ENCODE results near the gene CTSL.

The CTSL gene

DNA sequence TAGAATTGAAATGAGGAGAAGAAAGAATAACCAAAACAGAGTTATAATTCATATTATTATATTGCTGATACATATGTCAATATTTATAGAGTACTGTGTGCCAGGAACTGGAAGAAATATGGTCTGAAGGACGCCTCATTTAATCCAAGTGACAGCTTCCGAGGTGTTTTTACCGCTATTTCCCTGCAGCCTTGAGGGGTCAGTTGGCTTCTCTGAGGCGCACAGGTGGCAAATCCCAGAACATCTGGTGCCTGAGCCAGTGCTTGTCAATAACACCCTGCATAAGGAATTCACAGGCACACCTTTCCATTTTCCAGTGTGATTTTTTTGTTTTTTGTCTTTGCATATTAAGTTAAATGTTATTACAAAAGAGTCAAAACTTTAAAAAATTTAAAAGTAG is 43.3 kb upstream of the CTSL start:
- H3K27me3 ChIP-seq (ENCODE audit: insufficient read depth, low read length) = no peaks in the 10 kb centered on the region
- no peaks in the 10 kb centered on the region for H3K36me3 ChIP-seq (ENCODE audit: insufficient read depth, low read length)
- no peaks in the 10 kb centered on the region for H3F3A ChIP-seq (ENCODE audit: insufficient read depth, low read length)
- H3K9me3 ChIP-seq (ENCODE audit: low read length) = no peaks in the 10 kb centered on the region
- no peak overlapping the region for H2AFZ ChIP-seq (ENCODE audit: low read length)
- H3K4me3 ChIP-seq (ENCODE audit: low read depth, low read length, poor library complexity, severe bottlenecking) = no peak overlapping the region
- TF ChIP-seq, protein P1, sequence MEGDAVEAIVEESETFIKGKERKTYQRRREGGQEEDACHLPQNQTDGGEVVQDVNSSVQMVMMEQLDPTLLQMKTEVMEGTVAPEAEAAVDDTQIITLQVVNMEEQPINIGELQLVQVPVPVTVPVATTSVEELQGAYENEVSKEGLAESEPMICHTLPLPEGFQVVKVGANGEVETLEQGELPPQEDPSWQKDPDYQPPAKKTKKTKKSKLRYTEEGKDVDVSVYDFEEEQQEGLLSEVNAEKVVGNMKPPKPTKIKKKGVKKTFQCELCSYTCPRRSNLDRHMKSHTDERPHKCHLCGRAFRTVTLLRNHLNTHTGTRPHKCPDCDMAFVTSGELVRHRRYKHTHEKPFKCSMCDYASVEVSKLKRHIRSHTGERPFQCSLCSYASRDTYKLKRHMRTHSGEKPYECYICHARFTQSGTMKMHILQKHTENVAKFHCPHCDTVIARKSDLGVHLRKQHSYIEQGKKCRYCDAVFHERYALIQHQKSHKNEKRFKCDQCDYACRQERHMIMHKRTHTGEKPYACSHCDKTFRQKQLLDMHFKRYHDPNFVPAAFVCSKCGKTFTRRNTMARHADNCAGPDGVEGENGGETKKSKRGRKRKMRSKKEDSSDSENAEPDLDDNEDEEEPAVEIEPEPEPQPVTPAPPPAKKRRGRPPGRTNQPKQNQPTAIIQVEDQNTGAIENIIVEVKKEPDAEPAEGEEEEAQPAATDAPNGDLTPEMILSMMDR (IDR thresholded peaks at IDR 0.05; ENCODE audit: low read length) = no peak
- TF ChIP-seq EZH2 (IDR thresholded peaks at IDR 0.05; ENCODE audit: borderline replicate concordance, low read length) = no peak
- H3K9ac ChIP-seq (ENCODE audit: low read length) = no peak overlapping the region
- H3K79me2 ChIP-seq (ENCODE audit: insufficient read depth, low read length) = no peaks in the 10 kb centered on the region
- no peak overlapping the region for H3K4me2 ChIP-seq (ENCODE audit: low read length)
- H3K27ac ChIP-seq (ENCODE audit: low read depth, low read length, poor library complexity, severe bottlenecking) = no peak overlapping the region
- H3K9me2 ChIP-seq (ENCODE audit: low read depth, low read length) = no peaks in the 10 kb centered on the region
- no peaks in the 10 kb centered on the region for H3K4me1 ChIP-seq (ENCODE audit: insufficient read depth, low read length, severe bottlenecking)
- H4K20me1 ChIP-seq (ENCODE audit: insufficient read depth, low read length) = no peaks in the 10 kb centered on the region

DNA sequence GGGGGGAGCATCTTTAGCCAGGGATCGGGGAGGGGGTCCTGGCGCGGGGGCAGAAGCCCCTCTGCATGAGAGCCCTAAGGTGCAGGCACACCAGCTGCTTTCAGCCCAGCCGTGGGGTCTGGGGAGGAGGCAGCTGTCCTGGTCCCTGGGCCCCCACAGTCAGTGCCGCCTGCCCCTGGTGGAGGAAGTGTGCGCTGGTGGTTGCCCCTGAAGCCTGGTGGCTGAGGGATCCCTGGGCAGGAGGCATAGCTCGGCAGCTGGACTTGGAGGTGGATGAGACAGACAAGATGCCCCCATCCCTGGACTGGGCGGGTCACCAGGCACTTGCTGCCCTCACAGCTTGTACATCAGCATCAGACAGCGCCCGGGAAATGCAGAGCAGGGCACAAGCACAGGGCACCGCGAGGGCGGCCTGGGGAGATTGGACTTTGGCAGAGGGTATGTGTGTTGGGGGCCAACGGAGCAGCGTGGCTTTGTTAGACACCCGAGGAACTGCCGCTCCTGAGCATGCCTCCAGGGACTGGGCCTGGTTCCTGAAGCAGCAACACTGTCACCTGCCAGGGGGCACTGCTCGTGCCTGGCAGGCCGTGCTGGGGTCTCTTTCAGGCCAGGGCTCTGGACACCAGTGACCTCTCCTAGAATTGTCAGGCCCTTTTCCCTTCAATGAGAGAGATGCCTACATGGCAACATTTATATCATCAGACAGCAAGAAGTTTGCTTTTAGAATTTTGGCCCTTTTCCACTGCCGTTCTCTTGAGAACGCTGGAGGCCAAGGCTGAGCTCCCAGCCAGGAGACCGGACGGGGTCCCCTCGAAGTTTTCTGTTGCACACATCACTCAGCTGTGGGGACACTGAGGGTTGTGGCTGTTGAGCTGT is 41.9 kb upstream of the CTSL start:
- H3K9me2 ChIP-seq (ENCODE audit: low read depth, low read length) = no peaks in the 10 kb centered on the region
- no peaks in the 10 kb centered on the region for H3K27me3 ChIP-seq (ENCODE audit: insufficient read depth, low read length)
- H3F3A ChIP-seq (ENCODE audit: insufficient read depth, low read length) = no peaks in the 10 kb centered on the region
- no peak overlapping the region for H3K4me2 ChIP-seq (ENCODE audit: low read length)
- H3K9ac ChIP-seq (ENCODE audit: low read length) = no peak overlapping the region
- no peak overlapping the region for H2AFZ ChIP-seq (ENCODE audit: low read length)
- no peaks in the 10 kb centered on the region for H3K36me3 ChIP-seq (ENCODE audit: insufficient read depth, low read length)
- no peak overlapping the region for H3K4me3 ChIP-seq (ENCODE audit: low read depth, low read length, poor library complexity, severe bottlenecking)
- no peaks in the 10 kb centered on the region for H3K9me3 ChIP-seq (ENCODE audit: low read length)
- H3K4me1 ChIP-seq (ENCODE audit: insufficient read depth, low read length, severe bottlenecking) = no peaks in the 10 kb centered on the region
- no peaks in the 10 kb centered on the region for H4K20me1 ChIP-seq (ENCODE audit: insufficient read depth, low read length)
- H3K79me2 ChIP-seq (ENCODE audit: insufficient read depth, low read length) = no peaks in the 10 kb centered on the region
- no peak overlapping the region for H3K27ac ChIP-seq (ENCODE audit: low read depth, low read length, poor library complexity, severe bottlenecking)
- TF ChIP-seq EZH2 (IDR thresholded peaks at IDR 0.05; ENCODE audit: borderline replicate concordance, low read length) = no peak
- TF ChIP-seq, protein P1 (IDR thresholded peaks at IDR 0.05; ENCODE audit: low read length) = no peak

DNA sequence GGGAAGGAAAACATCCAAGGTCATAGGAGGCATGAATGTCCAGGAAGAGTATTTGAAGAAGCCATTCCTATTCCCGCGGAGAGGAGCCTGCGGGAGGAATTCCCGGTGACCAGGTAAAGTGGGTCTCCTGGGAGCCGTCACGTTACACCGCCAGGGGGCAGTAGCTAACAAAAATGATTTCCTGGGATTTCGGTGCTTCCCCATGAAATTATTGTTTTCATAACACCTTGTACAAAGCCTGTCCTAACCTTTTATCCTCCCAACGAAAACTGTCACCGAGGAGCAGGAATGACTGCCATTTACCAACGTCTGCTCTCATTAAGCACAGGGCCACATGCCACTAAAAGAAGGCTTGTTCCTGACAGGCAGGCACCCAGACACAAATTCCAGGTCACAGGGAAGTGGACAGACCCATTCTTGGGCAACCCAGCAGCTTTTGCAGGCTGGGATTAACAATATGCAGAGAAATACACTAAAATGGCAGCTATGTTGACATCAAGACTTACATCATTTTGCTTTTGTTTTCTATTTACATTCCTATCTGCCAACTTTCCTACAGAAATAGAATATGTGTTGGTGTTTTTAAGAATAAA is 41.2 kb upstream of the CTSL start:
- Histone ChIP-seq H3K9me2 (ENCODE audit: low read depth, low read length) (no peaks in the 10 kb centered on the region), H2AFZ (ENCODE audit: low read length) (no peak overlapping the region), H3K4me1 (ENCODE audit: insufficient read depth, low read length, severe bottlenecking) (no peaks in the 10 kb centered on the region), H3K36me3 (ENCODE audit: insufficient read depth, low read length) (no peaks in the 10 kb centered on the region), H3K79me2 (ENCODE audit: insufficient read depth, low read length) (no peaks in the 10 kb centered on the region), H3K27ac (ENCODE audit: low read depth, low read length, poor library complexity, severe bottlenecking) (no peak overlapping the region), H4K20me1 (ENCODE audit: insufficient read depth, low read length) (no peaks in the 10 kb centered on the region), H3K4me3 (ENCODE audit: low read depth, low read length, poor library complexity, severe bottlenecking) (no peak overlapping the region), H3K9me3 (ENCODE audit: low read length) (no peaks in the 10 kb centered on the region), H3K9ac (ENCODE audit: low read length) (no peak overlapping the region), H3F3A (ENCODE audit: insufficient read depth, low read length) (no peaks in the 10 kb centered on the region), H3K4me2 (ENCODE audit: low read length) (no peak overlapping the region), H3K27me3 (ENCODE audit: insufficient read depth, low read length) (no peaks in the 10 kb centered on the region)
- TF ChIP-seq EZH2 (IDR thresholded peaks at IDR 0.05; ENCODE audit: borderline replicate concordance, low read length) = no peak
- TF ChIP-seq, protein P1 (IDR thresholded peaks at IDR 0.05; ENCODE audit: low read length) = peak; percentile 68

Data from OCI-LY1 (cell line).